Erythroblast (primary cell): ENCODE data around the gene WASF3.

Experiments used
- GATA1 ChIP-seq: IDR thresholded peaks from 2 replicates; pipeline ENCODE4 v1.6.1; 2011; ENCODE audit warnings: low read depth, mild to moderate bottlenecking, control low read depth, low read length, moderate library complexity
- POLR2A ChIP-seq: IDR thresholded peaks from 2 replicates; pipeline ENCODE4 v1.6.1; 2011; ENCODE audit warnings: mild to moderate bottlenecking, low read length

DNA sequence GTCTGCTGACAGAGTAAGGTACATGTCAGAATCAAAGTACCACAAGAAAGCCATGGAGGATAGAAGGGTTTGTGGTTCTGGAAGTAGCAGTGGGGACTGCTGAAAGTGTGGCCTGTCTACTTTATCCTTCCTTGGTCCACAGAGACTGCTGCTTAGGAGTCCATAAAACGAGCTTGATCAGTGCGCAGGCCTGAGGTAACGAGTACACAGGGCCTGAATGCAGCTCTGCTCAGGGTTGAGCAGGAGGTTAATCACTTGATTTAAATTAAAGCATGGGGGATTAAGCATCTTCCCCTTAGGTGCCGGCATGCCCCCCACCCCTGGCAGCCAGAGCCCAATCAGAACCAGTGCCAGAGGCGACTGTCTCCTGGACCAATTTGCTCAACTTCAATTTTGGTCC is 34.9 kb upstream of the WASF3 start:
- TF ChIP-seq POLR2A (no peak), GATA1 (no peak)
